HG03439 (cell line): ENCODE data around the gene RAC2.
A peak's percentile ranks its signal among the peaks of the same experiment; 100 is the strongest.

Source experiments
- ATAC-seq: cut with Tn5 transposase; IDR thresholded peaks from one replicate; pipeline ENCODE4 v1.9.1; 2021; ENCODE audit warnings: mild to moderate bottlenecking, moderate library complexity; ENCODE audit not compliant: unreplicated experiment

Gene RAC2

DNA sequence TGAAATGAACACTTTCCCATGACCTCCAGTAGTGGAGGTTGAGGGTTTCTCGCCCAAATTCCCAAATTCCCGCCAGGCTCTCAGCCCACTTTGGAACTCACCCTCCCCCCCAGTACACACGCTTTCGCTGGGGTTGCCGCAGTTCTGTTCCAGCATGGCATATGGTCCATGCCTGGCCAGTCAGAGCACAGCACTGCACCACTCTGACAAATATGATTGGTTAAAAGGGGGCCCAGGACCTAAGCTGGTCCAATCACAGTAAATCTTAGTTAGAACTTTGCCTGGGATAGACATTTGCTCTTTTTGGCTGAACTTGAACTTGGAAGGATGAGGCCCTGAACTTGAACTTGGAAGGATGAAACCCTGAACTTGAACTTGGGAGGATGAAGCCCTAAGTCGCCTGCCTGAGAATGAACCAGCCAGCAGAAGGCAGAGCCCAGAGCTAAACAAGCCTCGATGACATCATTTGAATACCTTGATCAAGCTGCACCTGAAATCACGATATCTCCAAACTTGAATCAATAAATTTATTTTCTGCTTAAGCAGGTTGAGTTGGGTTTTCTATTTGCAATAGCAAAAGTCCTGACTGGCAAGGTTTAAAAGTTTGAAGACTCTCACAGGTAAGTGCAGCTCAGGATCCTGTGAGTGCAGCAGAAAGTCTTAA is 19.2 kb downstream of the RAC2 start:
- ATAC-seq, result no peak

DNA sequence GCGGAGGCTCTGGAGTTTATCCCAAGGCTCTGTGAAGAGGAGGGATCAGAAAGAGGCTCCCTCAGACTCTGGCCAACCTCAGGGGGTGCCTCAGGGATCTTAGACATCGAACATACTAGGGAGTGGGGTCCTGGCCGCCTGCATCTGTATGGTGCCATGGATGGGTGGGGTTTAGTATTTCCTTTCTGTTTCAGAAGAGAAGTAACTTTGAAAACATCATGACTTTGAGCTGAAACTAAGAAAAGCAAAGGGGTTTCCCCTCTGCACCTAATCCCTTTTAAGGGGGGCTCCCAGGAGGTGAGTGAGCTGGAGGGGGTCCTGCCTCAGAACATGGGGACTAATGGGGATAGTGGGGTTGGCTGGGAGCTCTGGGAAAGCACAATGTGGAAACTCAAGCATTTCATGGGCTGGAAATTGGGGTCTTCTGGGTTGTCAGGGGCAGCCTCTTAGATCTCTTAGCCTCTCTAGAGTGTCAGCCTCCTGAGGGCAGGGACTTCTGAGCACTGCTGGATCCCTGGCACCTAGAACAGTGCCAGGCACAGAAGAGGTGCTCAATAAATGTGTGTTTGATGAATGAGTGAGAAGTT is 20.0 kb downstream of the RAC2 start:
- ATAC-seq, result no peak

DNA sequence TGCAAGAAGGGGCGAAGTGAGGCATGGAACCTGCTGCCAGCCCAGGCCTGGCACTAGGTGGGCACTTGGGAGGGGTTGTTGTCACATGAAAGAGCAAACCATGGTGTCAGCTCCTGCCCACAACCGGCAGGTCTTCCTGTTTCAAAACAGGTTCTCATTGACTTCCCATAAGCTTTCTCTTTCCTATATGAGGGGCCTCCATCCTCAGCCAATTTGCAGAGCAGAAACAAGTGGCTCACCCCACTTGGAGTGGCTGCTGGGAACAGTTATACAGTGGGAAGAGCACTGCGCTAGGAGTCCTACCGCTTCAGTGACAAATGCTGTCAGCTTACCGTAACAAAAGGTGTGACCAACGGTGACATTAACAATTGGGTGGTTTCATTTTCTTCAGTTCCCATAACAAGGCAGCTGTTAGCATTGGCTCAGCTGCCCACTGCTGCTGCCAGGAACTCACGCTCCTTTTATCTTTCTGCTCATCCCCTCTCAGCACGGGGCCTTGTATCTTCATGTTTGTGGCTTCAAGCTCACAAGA is 21.6 kb downstream of the RAC2 start:
- no peak for ATAC-seq

DNA sequence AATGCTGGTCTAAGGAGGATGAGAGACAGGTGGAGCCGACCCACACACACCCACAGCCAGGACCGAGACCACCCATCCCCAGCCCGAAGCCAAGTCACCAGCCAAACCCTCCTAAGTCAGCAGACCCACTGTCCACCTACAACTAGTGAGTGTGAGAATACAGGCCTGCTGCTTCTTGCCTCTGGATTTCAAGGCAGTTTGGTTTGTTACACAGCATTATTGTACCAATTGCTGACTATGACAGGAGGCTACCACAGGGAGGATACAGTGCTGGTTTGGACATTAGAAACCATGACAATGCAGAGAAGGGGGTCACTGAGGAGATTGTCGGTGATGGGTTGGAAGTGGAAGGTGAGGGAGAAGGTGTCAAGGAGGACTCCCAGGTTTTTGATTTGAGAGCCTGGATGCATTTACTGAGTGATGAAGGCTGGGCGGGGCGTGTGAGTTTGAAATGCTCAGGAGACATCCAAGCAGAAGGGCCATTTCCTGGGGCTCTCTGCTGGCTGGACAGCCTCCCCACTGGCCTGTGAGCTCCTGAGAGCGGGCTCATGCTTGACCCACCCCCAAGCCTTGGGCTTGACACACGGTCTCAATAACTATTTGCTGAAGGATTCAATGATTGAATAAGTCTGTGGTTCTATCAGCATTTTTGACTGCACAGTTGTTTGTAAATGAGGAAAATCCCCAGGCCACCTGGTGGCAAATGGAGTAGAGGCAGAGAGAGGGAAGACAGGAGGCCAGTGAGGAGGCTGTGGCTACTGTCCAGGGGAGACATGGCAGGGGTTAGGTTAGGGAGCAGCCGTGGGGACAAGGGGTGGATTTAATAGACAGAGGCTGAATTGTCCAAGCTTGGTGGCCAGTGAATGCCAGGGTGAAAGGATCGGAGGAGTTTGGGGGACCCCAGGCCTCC is 22.4 kb downstream of the RAC2 start:
- no peak for ATAC-seq

DNA sequence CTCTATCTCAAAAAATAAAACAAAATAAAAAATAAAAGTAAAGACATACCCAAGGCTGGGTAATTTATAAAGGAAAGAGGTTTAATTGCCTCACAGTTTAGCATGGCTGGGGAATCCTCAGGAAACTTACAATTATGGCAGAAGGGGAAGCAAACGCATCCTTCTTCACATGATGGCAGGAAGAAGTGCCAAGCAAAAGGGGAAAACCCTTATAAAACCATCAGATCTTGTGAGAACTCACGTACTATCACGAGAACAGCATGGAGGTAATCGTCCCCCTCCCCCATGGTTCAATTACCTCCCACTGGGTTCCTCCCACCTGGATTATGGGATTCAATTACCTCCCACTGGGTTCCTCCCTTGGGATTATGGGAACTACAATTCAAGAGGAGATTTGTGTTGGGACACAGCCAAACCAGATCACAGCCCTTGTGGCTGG is 23.5 kb downstream of the RAC2 start:
- ATAC-seq, result no peak

DNA sequence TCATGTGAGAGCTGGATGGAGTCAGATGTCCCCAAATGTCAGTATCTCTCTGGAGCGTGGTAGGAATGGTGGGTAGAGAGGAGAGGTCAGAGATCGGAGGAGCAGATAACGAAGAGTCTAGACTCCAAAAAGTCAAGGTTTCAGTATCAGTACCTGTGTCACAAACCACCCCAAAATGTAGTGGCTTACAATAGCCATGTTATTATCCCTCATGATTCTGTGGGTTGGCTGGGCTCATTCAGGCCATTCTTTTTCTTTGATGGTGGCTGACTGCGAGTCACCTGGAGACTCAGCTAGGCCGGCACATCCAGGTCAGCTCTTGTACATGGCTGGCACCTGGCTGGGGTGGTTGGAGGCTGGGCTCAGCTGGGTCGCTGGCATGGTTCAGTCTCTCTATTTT is 24.5 kb downstream of the RAC2 start:
- peak; percentile 11 for ATAC-seq

DNA sequence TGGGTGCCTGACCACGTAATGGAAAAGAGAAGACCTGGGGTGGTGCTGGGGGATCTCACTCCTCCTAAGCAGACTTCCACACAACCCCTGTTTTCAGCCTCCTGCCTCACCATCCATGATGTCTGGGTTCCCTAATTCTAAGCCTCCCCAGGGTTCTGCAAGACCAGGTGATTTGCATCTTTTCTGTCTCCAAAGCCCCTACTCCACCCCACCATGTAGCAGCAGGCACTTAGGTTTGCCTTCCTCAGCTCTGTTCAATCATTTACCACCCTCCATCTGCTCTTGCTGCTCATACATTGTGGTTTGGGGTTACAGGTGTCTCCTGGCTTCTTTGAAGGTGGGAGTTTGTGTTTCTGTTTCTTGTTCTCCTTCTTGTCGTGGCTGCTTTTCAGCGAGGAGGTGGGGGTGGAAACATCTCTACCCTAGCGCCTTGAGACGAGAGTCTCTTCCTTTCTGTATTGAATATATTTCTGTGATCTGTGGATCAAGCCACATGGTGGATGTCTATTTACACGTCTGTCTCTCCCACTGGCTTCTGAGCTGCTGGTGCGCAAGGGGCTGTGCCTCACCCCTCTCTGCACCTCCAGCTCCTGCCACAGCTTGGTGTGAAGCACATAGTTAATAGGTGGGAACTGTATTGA is 25.2 kb downstream of the RAC2 start:
- ATAC-seq, result peak; percentile 77

DNA sequence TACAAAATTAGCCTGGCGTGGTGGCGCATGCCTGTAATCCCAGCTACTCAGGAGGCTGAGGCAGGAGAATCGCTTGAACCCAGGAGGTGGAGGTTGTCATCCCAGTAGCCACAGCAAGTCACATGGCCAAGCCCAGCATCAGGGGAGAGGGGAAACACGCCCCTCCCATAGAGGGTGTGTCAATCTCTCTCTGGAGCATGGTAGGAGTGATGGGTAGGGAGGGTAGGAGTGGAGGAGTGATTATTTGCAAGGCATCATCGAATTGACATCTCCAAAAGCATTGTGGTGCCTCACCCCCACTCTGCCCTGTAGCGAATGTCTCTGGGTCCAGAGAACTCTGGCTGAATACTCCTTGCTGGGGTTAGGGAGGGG is 25.7 kb downstream of the RAC2 start:
- peak; percentile 5 for ATAC-seq

DNA sequence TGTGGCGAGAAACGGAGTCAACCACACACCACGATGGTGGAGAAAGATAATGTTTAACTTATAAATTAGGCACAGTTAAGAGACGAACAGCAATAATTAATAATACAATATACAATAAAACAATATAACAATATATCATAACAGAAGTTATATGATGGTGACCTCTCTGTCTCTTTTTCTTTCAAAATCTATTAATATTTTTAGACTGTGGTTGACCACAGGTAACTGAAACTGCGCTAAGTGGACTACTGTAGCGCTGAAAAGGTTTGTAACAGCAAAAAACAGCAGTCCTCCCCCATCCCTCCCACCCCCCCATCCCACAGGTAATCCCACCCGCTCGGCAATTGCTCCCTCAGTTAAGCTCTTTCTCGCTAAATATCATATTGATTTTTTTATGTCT is 28.2 kb downstream of the RAC2 start:
- no peak for ATAC-seq

DNA sequence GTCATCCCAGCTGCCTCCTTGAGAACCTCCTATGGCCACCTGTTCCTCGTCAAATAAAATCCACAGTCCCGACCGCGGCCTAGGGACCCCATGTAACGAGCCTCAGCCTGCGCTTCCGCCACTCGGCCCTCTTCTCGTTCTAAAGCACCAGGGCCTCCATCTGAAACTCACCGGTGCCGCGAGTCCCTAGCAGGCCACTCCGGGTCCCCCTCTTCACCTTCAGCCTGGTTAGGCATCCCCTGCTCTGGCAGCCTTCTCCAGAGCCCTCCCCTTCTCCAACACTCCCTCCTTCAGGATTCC is 29.4 kb downstream of the RAC2 start:
- no peak for ATAC-seq

DNA sequence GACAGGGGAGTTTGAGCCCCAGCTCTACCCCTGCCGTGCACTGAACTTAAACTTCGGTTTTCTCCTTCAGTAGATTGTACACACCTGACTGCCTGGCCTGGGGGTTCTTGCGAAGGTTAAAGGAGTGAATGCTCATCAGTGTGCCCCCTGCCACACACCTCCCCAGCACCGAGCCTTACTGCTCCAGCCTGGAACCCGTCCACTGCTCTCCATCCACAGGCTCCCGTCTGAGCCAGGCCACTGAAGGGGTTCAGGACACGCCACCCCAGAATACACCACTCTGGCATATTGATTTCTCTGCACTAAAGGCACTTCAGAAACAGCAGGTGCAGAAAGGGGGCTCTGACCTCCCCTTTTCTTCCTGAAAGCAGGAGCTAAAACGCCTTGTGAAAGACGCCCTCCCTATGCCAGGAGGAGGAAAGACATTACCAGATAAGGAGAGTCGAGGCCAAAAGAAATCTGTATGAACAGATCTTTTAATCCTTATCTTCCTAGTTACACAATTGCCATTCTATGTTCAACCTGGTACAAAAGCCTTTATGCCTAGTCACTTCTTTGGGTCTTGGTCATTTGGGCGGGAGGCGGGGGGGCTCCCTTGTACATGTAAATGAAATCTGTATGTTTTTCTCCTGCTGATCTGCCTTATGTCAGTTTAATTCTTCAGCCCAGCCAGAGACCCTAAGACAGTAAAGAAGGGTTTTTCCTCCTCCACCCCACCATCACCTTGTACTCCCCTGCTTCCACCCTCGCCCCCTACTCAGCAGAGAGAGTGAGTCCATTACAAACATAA is 29.9 kb downstream of the RAC2 start:
- ATAC-seq, result no peak

DNA sequence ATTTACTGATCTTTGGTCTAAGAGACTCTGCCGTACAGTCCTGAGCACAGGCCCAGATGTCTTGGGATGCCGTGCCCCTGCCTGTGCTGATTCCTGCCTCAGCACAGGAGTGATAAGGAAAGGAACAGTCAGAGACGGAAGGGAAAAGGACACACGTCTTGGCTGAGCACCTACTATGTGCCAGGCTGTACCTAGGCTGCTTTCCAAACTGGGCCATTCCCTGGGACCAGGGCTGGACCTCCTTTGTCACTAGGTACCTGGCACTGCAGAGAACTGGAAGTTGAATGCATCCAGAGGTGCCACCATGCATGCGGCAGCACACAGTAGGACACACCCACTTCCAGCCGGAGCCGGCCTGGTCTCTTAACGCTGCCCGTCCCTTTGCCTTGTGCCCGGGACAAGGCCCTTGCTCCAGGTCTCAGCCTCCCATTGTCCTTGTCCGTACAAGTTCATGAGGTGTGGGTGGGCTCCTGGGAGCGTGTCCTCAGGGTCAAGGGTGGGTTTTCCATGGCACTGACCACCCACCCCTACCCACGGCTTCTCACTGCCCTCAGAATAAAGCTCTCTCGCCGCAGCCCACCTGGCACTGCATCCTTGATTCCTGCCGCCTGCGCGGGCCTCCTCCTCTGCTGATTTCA is 30.7 kb downstream of the RAC2 start:
- no peak for ATAC-seq

DNA sequence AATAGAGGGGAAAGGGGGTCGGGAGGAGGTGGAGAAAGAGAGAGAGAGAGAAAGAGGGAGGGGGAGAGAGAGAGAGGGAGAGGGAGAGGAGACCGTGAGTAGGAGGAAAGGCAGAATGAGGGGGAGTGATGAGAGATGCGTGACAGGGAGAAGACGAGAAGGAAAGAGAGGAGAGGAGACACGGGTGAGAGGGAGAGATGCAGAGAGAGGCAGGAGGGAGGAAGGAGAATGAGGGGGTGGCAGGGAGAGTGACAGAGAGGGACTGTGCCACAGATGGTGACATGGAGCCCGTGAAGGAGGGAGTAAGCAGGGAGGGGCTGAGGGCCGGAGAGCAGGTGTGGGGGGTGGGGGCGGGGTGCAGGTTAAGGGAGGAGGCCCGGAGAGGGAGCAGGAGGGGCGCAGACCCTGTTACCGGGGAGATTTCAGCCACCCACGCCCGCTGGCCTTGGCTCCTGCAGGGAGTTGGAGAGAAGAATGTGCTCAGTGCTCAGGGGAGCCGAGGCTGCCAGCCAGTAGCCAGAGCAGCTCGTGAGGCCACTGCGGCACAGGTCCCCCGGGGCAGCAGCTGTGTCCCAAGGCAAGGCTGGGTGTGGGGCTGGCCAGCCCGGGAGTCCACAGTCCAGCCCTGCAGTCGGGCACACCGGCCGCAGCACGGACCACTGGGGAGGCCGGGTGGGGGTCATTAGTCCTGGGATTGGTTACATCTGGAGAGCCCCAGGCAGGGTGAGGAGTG is 31.7 kb downstream of the RAC2 start, which contains the start of gene SSTR3:
Gene SSTR3, minus strand, starts transcription at position 304 of the 733 bp plus-strand sequence. CDS start 4,674 bp downstream, outside the sequence.
- no peak for ATAC-seq

DNA sequence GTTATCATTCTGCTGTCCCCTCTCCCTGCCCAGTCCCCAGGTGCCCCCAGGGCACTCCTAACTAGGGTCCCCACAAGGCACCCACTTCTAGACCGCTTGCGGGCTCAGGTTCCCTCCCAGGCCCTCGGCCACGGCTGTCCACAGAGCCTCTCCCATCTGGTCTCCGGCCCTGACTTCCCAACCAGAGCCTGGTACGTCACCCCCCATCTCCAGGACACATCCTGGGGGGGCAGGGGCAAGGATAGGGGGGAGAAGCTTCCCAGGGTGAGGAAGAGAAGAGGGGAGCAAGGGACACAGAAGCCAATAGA is 32.2 kb downstream of the RAC2 start:
- no peak for ATAC-seq

DNA sequence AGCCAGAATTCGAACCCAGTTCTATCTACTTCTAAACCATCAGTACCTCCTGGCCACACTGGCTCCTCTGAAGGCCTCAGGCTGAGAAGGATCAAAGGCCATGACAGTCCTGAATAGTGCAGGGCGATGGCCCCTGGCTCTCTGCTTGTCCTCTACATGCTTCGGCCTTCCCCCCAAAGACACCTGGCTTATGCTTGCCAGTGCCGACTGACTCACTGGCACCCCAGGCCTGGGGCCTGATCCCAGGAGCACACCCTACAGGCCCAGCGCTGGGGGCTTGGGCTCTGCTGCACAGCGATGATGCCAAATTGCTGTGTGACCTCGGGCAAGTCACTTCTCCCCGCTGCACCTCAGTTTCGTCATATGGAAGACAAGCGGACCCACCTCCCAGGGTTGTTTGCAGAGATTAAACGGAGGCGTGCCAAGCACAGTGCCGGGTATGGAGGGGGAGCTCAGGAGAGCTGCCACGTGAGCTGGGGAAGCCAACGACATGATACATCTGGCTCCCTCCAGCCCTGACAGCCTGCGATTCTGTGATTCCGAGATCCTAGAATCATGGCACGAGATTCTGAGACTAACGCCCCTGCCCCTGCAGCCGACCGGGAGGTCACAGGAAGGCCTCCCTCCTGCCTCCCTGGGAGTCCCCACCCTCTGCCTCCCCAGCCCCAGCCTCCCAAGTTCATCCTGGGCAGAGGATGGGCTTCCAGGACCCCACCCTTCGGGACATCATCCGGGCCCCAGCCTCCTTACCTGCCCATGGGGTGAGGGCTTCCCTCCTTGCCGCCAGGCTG is 32.8 kb downstream of the RAC2 start:
- ATAC-seq, result no peak

DNA sequence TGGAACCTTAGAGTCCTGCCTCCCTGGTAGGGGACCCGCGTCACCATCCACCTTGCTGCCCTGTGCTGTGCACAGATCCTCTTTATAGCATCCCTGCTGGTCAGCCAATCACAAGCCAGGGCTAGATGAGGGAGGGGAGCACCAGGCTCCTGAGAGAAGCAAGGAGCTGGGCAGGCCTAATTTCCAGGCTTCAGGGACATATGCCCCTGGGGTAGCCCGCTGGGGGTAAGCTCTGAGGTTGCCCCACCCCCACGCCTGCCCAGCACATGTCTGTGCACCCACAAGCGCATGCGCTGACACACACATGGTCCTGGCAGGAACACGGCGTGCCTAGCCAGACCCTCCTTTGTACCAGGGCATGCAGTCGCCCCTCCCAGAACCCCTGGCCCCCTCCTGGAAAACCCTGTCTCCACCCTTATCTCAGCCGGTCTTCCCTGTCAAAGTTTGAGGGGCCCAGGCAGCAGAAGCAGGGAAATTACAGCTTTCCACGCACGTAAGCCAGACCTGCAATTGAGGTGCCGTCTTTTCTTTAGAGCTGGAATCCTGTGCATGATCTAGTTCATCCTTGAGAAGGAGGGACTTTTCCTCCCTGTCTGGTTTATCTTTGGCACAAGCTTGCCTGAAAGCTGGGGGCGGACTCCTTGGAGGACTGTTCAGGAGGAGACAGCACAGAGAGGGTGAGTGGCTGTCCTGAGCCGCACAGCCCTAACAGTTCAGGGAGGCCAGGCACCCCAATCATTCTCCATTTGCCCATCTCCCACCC is 33.8 kb downstream of the RAC2 start:
- ATAC-seq, result no peak

DNA sequence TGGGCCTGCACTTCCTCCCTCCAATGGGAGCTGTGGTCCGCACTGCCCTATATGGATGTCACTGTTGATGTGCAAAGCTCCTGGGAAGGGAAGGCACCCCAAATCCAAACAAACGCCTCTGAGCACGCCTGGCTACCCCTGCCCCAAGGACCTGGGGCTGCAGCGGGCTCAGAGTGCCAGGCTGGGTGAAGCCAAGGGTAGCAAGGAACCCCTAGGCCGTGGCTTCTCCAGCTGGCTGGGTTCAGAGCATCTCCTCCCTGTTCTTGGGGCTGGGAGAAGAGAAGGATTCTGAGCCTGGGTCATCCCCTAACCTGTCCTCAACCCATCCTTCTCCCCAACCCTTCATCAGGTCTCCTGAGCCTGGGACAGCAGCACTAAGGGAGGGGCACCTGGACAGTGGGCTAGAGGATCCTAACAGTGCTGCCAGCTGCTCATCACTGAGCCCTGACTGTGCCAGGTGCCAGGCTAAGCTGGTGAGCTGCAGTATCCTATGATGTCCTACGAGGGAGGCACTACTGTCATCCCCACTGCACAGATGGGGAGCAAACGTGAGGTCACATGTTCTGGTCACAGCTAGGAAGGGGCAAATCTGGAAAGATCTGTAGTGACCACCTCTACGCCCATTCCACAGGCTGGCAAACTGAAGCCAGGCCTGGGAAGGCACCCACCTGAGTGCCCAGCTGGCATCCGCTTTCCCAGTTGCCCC is 34.8 kb downstream of the RAC2 start:
- no peak for ATAC-seq
